GM18499 (cell line): Measurements from ENCODE around the gene AKAP11.

Source experiments
- ATAC-seq: cut with Tn5 transposase; IDR thresholded peaks from one replicate; pipeline ENCODE4 v1.9.1; 2021; ENCODE audit warnings: moderate number of reproducible peaks; ENCODE audit not compliant: insufficient read depth, unreplicated experiment

AKAP11 gene

DNA sequence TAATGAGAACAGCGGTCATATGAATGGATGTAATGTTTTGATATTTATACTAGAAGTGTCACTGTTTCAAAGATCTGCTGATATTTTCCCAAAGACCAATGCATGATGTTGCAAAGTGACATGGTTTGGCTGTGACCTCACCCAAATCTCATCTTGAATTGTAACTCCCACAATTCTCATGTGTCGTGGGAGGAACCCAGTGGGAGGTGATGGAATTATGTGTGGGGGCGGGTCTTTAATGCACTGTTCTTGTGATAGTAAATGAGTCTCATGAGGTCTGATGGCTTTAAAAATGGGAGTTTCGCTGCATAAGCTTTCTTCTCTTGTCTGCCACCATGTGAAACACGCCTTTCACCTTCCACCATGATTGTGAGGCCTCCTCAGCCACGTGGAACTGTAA is 98.3 kb downstream of the AKAP11 start:
- ATAC-seq, result no peak
